ENCODE measurements around the gene C1RL. TPM values are rescaled to one million over a fixed set of nuclear protein-coding genes. Genes with fewer than 3 reads are reported as not detected.

The C1RL gene
- total and polyA plus RNA-seq, 2 of the 4 experiments (the other 2 are of a cell fraction) = 9.1 to 12.3 TPM

GRCh38 chr12:7116196-7116595 lies 7.2 kb upstream of the C1RL start:
- H4K5ac ChIP-seq (ENCODE audit: low read depth, low read length) = no peak overlapping the region
- in situ Hi-C loops (cut with MboI; ENCODE audit: low sequenced_read_pairs) (loop anchor here (10.0 kb wide), 1 partner anchor 171 kb away; the partner anchor contains the start of genes C12orf57 and RNU7-1), intact Hi-C loops (cut with micrococcal nuclease) (no loop called here), dilution Hi-C loops (cut with HindIII; ENCODE audit: low sequenced_read_pairs, unreplicated experiment) (no loop called here)
- ChIA-PET POLR2A (ENCODE audit: unreplicated experiment) (no interaction called here), CTCF (no interaction called here)
- peak overlapping the region; percentile 12 for H2AK9ac ChIP-seq (replicated peaks; ENCODE audit: low read depth, low read length, poor library complexity)
- H3K27ac ChIP-seq (ENCODE audit: insufficient read depth, low read length) = no peak overlapping the region
- H3K9me3 ChIP-seq (ENCODE audit: control insufficient read depth, insufficient read depth, low read length) = no peaks in the 10 kb centered on the region
- H3K4me2 ChIP-seq (ENCODE audit: low read depth, low read length) = no peak overlapping the region
- no peak overlapping the region for H3K56ac ChIP-seq (ENCODE audit: extremely low read depth, insufficient read depth, low read length)
- H2BK20ac ChIP-seq (ENCODE audit: low read depth, low read length) = no peak overlapping the region
- H3K9me1 ChIP-seq (ENCODE audit: insufficient read depth, low read length) = no peaks in the 10 kb centered on the region
- H3K18ac ChIP-seq (ENCODE audit: low read depth, low read length) = no peak overlapping the region
- no peak overlapping the region for H3K4ac ChIP-seq (ENCODE audit: low read depth, low read length)
- no peak overlapping the region for H3K23ac ChIP-seq (ENCODE audit: low read depth, low read length)
- H3K9ac ChIP-seq (ENCODE audit: low read depth, low read length) = no peak overlapping the region
- H3K4me1 ChIP-seq (ENCODE audit: control insufficient read depth, insufficient read depth, low read length) = no peaks in the 10 kb centered on the region; the same call in 1 of the 2 replicates
- H3K4me3 ChIP-seq (ENCODE audit: insufficient read depth, low read depth, low read length) = no peak overlapping the region
- H4K8ac ChIP-seq (ENCODE audit: low read depth in 2 of 2, low read length in 2 of 2) = no peak overlapping the region
- DNase-seq (no peak), ATAC-seq (ENCODE audit: low read depth) (no peak)
- no peak overlapping the region for H2BK120ac ChIP-seq (ENCODE audit: low read depth, low read length)
- no peak overlapping the region for H2AK5ac ChIP-seq (ENCODE audit: low read depth, low read length)
- H3K27me3 ChIP-seq (ENCODE audit: control insufficient read depth, insufficient read depth, low read length) = no peaks in the 10 kb centered on the region
- no peak overlapping the region for H4K91ac ChIP-seq (ENCODE audit: insufficient read depth, low read depth, low read length)
- no peak overlapping the region for H2BK5ac ChIP-seq (ENCODE audit: low read depth, low read length, poor library complexity, severe bottlenecking)
- H3K79me1 ChIP-seq (ENCODE audit: low read depth in 1 of 2, low read length in 2 of 2) = 0 out of 4 replicates have a peak, but pooled peaks cover 0 to 7% of the 10 kb centered on the region in 2 experiments
- no CpG with 5 or more reads among the region's 3 CpGs for WGBS, 2 experiments (ENCODE audit: extremely low coverage in 2 of 2, insufficient read length in 1 of 2)
- H4K20me1 ChIP-seq (ENCODE audit: insufficient read depth, low read length) = no peaks in the 10 kb centered on the region
- BruUV-seq (replicated peaks) = no TSS peak
- H3K14ac ChIP-seq (replicated peaks; ENCODE audit: low read depth, low read length) = no peak overlapping the region
- peaks cover 41% of the 10 kb centered on the region for H3K36me3 ChIP-seq (ENCODE audit: control insufficient read depth, insufficient read depth, low read length)
- no peak for TF ChIP-seq RCOR1 (IDR thresholded peaks at IDR 0.05; ENCODE audit: insufficient replicate concordance, low read length)
- no peak for TF ChIP-seq FOS (IDR thresholded peaks at IDR 0.05; ENCODE audit: low read depth, low read length)
- TF ChIP-seq MAFK (IDR thresholded peaks at IDR 0.05; ENCODE audit: low read depth, low read length) = no peak
- no peak overlapping the region for H2BK15ac ChIP-seq (ENCODE audit: low read depth, low read length)
- no peak overlapping the region for H2AFZ ChIP-seq (replicated peaks; ENCODE audit: low read length, poor library complexity)

All from IMR-90 (cell line).